ENCODE measurements around the gene CDKN2B. TPM values are rescaled to one million over a fixed set of nuclear protein-coding genes. Genes with fewer than 3 reads are reported as not detected.

Gene CDKN2B
- total RNA-seq, 4 donors from 2014 or later: 37.6 to 83.2 (median 55.0) TPM

DNA sequence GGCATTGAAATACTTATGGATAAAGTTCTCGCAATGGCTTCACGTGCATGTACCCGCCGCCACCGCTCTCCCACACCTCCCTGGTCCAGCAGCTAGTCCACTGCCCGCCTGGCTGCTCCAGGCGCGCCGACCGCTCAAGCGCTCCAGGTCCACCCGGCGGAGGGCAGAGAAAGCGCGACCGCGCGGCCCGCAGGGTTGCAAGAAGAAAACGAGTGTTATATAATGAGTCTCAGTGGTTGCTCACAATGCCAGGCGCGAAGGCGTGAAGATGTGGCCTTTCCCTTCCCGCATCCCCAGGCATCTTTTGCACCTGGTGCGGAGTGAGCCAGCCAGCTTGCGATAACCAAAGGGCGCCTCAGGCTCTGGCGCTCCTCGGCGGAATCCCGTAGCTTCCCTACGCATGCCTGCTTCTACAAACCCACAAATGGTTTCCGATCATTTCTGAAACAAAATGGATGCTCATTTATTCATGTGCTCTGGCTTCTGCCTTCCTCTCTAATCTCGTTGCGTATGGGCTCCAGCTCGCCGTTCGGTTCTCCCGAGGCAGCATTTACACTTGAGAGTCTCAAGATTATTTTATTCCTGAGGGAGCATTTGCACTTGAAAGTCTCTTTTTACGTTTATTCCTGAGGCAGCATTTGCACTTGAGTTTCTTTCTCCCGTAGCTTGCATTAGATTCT is 40.6 kb downstream of the CDKN2B start:
- 9 to 12% methylated on average over 41 of the region's 41 CpGs for WGBS, 2 donors
- no peak overlapping the region for H3K4me3 ChIP-seq (ENCODE audit: low read depth, poor library complexity, severe bottlenecking)
- peak in 1 of 2 donors; percentile 78 for DNase-seq (ENCODE audit: low spot score in 2 of 2)
- TF ChIP-seq POLR2A (IDR thresholded peaks at IDR 0.05): no peak
- intact Hi-C loops (cut with DNase I; ENCODE audit: low total_unique reads): no loop called here

GRCh38 chr9:21967702-21968101 is 41.4 kb downstream of the CDKN2B start:
- no peak overlapping the region for H3K4me3 ChIP-seq (ENCODE audit: low read depth, poor library complexity, severe bottlenecking)
- 29 to 35% methylated on average over 10 of the region's 10 CpGs for WGBS, 2 donors
- TF ChIP-seq POLR2A (IDR thresholded peaks at IDR 0.05): no peak
- TF ChIP-seq, protein P1, sequence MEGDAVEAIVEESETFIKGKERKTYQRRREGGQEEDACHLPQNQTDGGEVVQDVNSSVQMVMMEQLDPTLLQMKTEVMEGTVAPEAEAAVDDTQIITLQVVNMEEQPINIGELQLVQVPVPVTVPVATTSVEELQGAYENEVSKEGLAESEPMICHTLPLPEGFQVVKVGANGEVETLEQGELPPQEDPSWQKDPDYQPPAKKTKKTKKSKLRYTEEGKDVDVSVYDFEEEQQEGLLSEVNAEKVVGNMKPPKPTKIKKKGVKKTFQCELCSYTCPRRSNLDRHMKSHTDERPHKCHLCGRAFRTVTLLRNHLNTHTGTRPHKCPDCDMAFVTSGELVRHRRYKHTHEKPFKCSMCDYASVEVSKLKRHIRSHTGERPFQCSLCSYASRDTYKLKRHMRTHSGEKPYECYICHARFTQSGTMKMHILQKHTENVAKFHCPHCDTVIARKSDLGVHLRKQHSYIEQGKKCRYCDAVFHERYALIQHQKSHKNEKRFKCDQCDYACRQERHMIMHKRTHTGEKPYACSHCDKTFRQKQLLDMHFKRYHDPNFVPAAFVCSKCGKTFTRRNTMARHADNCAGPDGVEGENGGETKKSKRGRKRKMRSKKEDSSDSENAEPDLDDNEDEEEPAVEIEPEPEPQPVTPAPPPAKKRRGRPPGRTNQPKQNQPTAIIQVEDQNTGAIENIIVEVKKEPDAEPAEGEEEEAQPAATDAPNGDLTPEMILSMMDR (IDR thresholded peaks at IDR 0.05): no peak
- peak in 1 of 2 donors; percentile 60 for DNase-seq (ENCODE audit: low spot score in 2 of 2)
- intact Hi-C loops (cut with DNase I; ENCODE audit: low total_unique reads): no loop called here

- no peak overlapping the region for H3K4me3 ChIP-seq (ENCODE audit: low read depth, poor library complexity, severe bottlenecking)
- intact Hi-C loops (cut with DNase I; ENCODE audit: low total_unique reads): no loop called here
- 18 to 26% methylated on average over 19 of the region's 19 CpGs for WGBS, 2 donors
- no peak for DNase-seq (ENCODE audit: low spot score in 2 of 2)
- no peak for TF ChIP-seq POLR2A (IDR thresholded peaks at IDR 0.05)
- TF ChIP-seq, protein P1 (IDR thresholded peaks at IDR 0.05): no peak
Observed at GRCh38 chr9:21967169-21967568, 41.9 kb downstream of the CDKN2B start.

- intact Hi-C loops (cut with DNase I; ENCODE audit: low total_unique reads): no loop called here
- DNase-seq (ENCODE audit: low spot score in 2 of 2): no peak
- TF ChIP-seq, protein P1 (IDR thresholded peaks at IDR 0.05): no peak
- no peak for TF ChIP-seq POLR2A (IDR thresholded peaks at IDR 0.05)
- no peak overlapping the region for H3K4me3 ChIP-seq (ENCODE audit: low read depth, poor library complexity, severe bottlenecking)
- WGBS, 2 donors: 26 to 31% methylated on average over 15 of the region's 15 CpGs
Observed at GRCh38 chr9:21966140-21966851, 42.8 kb downstream of the CDKN2B start.

DNA sequence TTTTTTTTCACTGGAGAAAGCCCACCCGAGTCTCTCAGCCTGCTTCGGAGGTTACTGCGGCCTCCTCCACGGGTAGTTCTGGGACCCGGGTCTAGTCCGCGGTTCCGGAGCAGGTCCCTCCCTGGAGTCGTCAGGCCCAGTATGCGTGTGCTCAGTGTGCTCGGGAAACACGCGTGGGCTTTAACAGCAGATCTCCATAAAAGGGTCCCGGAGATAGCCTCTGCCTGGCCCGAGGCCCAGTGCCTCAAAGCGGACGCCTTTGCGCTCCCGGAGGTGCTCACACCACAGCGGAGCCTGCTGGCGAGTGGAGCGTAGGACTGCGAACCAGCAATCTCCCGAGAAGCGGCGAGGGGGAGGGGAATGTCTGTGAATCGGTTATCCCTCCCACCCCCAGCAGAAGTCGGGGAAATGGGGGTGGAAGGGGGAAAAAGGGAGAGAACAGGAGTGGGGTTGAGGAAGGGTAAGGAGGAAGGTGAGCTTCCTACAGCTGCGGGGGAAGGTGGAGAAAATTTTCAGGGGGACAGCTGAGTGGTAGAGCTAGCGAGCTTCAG is 43.6 kb downstream of the CDKN2B start:
- H3K4me3 ChIP-seq (ENCODE audit: low read depth, poor library complexity, severe bottlenecking): no peak overlapping the region
- TF ChIP-seq, protein P1 (IDR thresholded peaks at IDR 0.05): no peak
- no peak for TF ChIP-seq POLR2A (IDR thresholded peaks at IDR 0.05)
- 3 to 4% methylated on average over 30 of the region's 30 CpGs for WGBS, 2 donors
- intact Hi-C loops (cut with DNase I; ENCODE audit: low total_unique reads): no loop called here
- no peak for DNase-seq (ENCODE audit: low spot score in 2 of 2)

- intact Hi-C loops (cut with DNase I; ENCODE audit: low total_unique reads): no loop called here
- DNase-seq (ENCODE audit: low spot score in 2 of 2): no peak
- WGBS, 2 donors: 1 to 2% methylated on average over 18 to 29 of the region's 29 CpGs
Observed at GRCh38 chr9:21964925-21965385, 44.1 kb downstream of the CDKN2B start.

More at GRCh38 chr9:21964925-21965385, 44.1 kb downstream of the CDKN2B start:
- TF ChIP-seq, protein P1 (IDR thresholded peaks at IDR 0.05): no peak
- TF ChIP-seq POLR2A (IDR thresholded peaks at IDR 0.05): no peak
- no peak overlapping the region for H3K4me3 ChIP-seq (ENCODE audit: low read depth, poor library complexity, severe bottlenecking)
